Uterus (tissue), 4 donors: ENCODE measurements around the gene TNPO1. TPM values are rescaled to one million over a fixed set of nuclear protein-coding genes. Genes with fewer than 3 reads are reported as not detected.

ENCODE experiments used
- DNase-seq, 2 donors: peaks; one replicate each; pipeline ENCODE4 v3.0.0-alpha.2; 2019 to 2020
- H3K27ac ChIP-seq, 2 donors: fragments of 200-600 bp; sonication (generic); 1 replicate in 1 of 2; 2 replicates in 1 of 2; pipeline ENCODE4 v1.5.1; 2016 to 2018
- H3K27me3 ChIP-seq, 2 donors: fragments of 200-600 bp; sonication (generic); one replicate each; pipeline ENCODE4 v1.5.1; 2018 to 2019; ENCODE audit warnings: control low read depth in 1 of 2
- H3K36me3 ChIP-seq, 2 donors: fragments of 200-600 bp; sonication (generic); one replicate each; pipeline ENCODE4 v1.5.1; 2019; ENCODE audit warnings: control low read depth in 1 of 2
- H3K4me1 ChIP-seq, 2 donors: fragments of 200-600 bp; sonication (generic); one replicate each; pipeline ENCODE4 v1.5.1; 2018 to 2019; ENCODE audit warnings: control low read depth in 1 of 2
- H3K4me3 ChIP-seq, 2 donors: fragments of 200-600 bp; sonication (generic); 1 replicate in 1 of 2; 2 replicates in 1 of 2; pipeline ENCODE4 v1.5.1; 2018 to 2019; ENCODE audit warnings: mild to moderate bottlenecking in 1 of 2
- H3K9me3 ChIP-seq, 2 donors: fragments of 200-600 bp; sonication (generic); one replicate each; pipeline ENCODE4 v1.5.1; 2019; ENCODE audit warnings: control low read depth in 1 of 2
- CTCF ChIP-seq, 4 experiments: fragments of 200-600 bp in 2 of 4; fragments of 450-650 bp in 2 of 4; sonication (generic) in 2 of 4; IDR thresholded peaks; one replicate each; pipeline ENCODE4 v1.5.1; 2016 to 2019; ENCODE audit warnings: antibody characterized with exemption in 4 of 4, mild to moderate bottlenecking in 2 of 4, moderate library complexity in 1 of 4
- POLR2A ChIP-seq, 2 donors: fragments of 450-650 bp; IDR thresholded peaks; one replicate each; pipeline ENCODE4 v1.6.1; 2016; ENCODE audit warnings: antibody characterized with exemption in 2 of 2, mild to moderate bottlenecking in 1 of 2, moderate library complexity in 1 of 2
- intact Hi-C: fragments of 100-400 bp; cut with DNase I; formaldehyde crosslinking; loops from one replicate; pipeline ENCODE4 v1.15.1; 2023; ENCODE audit warnings: low total_unique reads
- total RNA-seq, 4 donors: library from RNA; depleted of rRNA in 3 of 4; stranded (reverse); fragments of >200 nt in 3 of 4; gene quantifications; one replicate each; pipeline versions ENCODE4 v1.1.0 to v1.2.4, GENCODE V29; 2014 to 2023
- donor health status: DM: yes; HTN: yes; CAD: no.

TNPO1 gene
- total RNA-seq, 4 donors from 2014 or later: 78.2 to 209 (median 125) TPM

GRCh38 chr5:72845889-72846288, 29.4 kb downstream of the TNPO1 start:
- Histone ChIP-seq H3K36me3 (no peaks in the 10 kb centered on the region), H3K27ac (peak overlapping the region in 1 of 2 donors; percentile 6), H3K27me3 (no peaks in the 10 kb centered on the region), H3K4me3 (no peak overlapping the region), H3K9me3 (no peaks in the 10 kb centered on the region), H3K4me1 (peaks cover 0 to 3% of the 10 kb centered on the region in 2 donors)
- intact Hi-C loops: no loop called here
- no peak for TF ChIP-seq POLR2A (IDR thresholded peaks at IDR 0.05)
- no peak for TF ChIP-seq CTCF (IDR thresholded peaks at IDR 0.05)
- no peak for DNase-seq

GRCh38 chr5:72846483-72846882, 30.0 kb downstream of the TNPO1 start:
- no peak for TF ChIP-seq CTCF (IDR thresholded peaks at IDR 0.05)
- no peak for TF ChIP-seq POLR2A (IDR thresholded peaks at IDR 0.05)
- Histone ChIP-seq H3K27ac (peak overlapping the region in 1 of 2 donors; percentile 50), H3K27me3 (no peaks in the 10 kb centered on the region), H3K9me3 (no peaks in the 10 kb centered on the region), H3K4me3 (no peak overlapping the region), H3K36me3 (no peaks in the 10 kb centered on the region), H3K4me1 (peaks cover 2 to 3% of the 10 kb centered on the region in 2 donors)
- intact Hi-C loops: no loop called here
- no peak for DNase-seq

GRCh38 chr5:72847439-72847838, 31.0 kb downstream of the TNPO1 start:
- peak overlapping the region; percentile 81 to 95 for H3K27ac ChIP-seq
- H3K9me3 ChIP-seq: no peaks in the 10 kb centered on the region
- H3K4me3 ChIP-seq: peak overlapping the region; percentile 91 to 94
- H3K36me3 ChIP-seq: no peaks in the 10 kb centered on the region
- no peaks in the 10 kb centered on the region for H3K27me3 ChIP-seq
- no peak for TF ChIP-seq CTCF (IDR thresholded peaks at IDR 0.05)
- no peak for TF ChIP-seq POLR2A (IDR thresholded peaks at IDR 0.05)
- no peak for DNase-seq
- intact Hi-C loops: no loop called here
- peaks cover 3 to 9% of the 10 kb centered on the region in 2 donors for H3K4me1 ChIP-seq

- TF ChIP-seq CTCF (IDR thresholded peaks at IDR 0.05): peak in 2 of 4 experiments; percentile 22 to 26
- TF ChIP-seq POLR2A (IDR thresholded peaks at IDR 0.05): peak; percentile 49 to 80
- intact Hi-C loops: no loop called here
- peak; percentile 88 for DNase-seq
Measured at GRCh38 chr5:72847989-72848473, 31.6 kb downstream of the TNPO1 start.

GRCh38 chr5:72848474-72849428, 32.3 kb downstream of the TNPO1 start:
- intact Hi-C loops: no loop called here
- Histone ChIP-seq H3K27me3 (no peaks in the 10 kb centered on the region), H3K4me3 (peak overlapping the region; percentile 91 to 94), H3K27ac (peak overlapping the region; percentile 81 to 95), H3K4me1 (peaks cover 3 to 9% of the 10 kb centered on the region in 2 donors), H3K36me3 (no peaks in the 10 kb centered on the region), H3K9me3 (no peaks in the 10 kb centered on the region)
- peak in 1 of 4 experiments; percentile 4 for TF ChIP-seq CTCF (IDR thresholded peaks at IDR 0.05)
- peak in 1 of 2 donors; percentile 13 for TF ChIP-seq POLR2A (IDR thresholded peaks at IDR 0.05)
- peak; percentile 39 to 54 for DNase-seq

More at GRCh38 chr5:72847989-72848473, 31.6 kb downstream of the TNPO1 start:
- H3K4me1 ChIP-seq: peaks cover 3 to 9% of the 10 kb centered on the region in 2 donors
- peak overlapping the region; percentile 81 to 95 for H3K27ac ChIP-seq
- H3K36me3 ChIP-seq: no peaks in the 10 kb centered on the region
- H3K9me3 ChIP-seq: no peaks in the 10 kb centered on the region
- no peaks in the 10 kb centered on the region for H3K27me3 ChIP-seq
- peak overlapping the region; percentile 91 to 94 for H3K4me3 ChIP-seq
